Endothelial cell of umbilical vein (primary cell): ENCODE results near the gene GRIA1. TPM values are rescaled to one million over a fixed set of nuclear protein-coding genes. Genes with fewer than 3 reads are reported as not detected.

Experiments used
- BruUV-seq: library from RNA; stranded (reverse); fragments of 400-500 nt; replicated peaks from 2 replicates; lab custom pipeline; 2021; lab: Mats Ljungman, UMichigan
- CTCF ChIA-PET: fragments of 300-600, 350-600 bp; sonication (Branson Sonifier 250); formaldehyde crosslinking; loops from one replicate; lab custom pipeline; 2021; ENCODE audit warnings: antibody characterized with exemption, inconsistent platforms; lab: Charles Lee
- POLR2A ChIA-PET: fragments of 300-600, 350-600 bp; sonication (Branson Sonifier 250); formaldehyde crosslinking; loops from one replicate; lab custom pipeline; 2021; ENCODE audit warnings: antibody characterized with exemption, inconsistent platforms; lab: Charles Lee
- DNase-seq: peaks from one replicate; pipeline ENCODE4 v3.0.0-alpha.2; 2011; ENCODE audit warnings: low read depth, low spot score
- FAIRE-seq: peaks from 2 replicates; lab custom pipeline; 2011; peaks lifted over from hg19 to GRCh38; lab: Jason Lieb, UNC
- H2AFZ ChIP-seq: 2 replicates; pipeline ENCODE4 v1.6.0; 2012; ENCODE audit warnings: low read depth, low read length, control low read depth, inconsistent platforms
- H3K27ac ChIP-seq: 2 replicates; pipeline ENCODE4 v1.5.1; 2011; ENCODE audit warnings: low read depth, mild to moderate bottlenecking, control low read depth, low read length, moderate library complexity; ENCODE audit not compliant: insufficient read depth
- H3K27me3 ChIP-seq, 2 experiments: 2 replicates each; pipeline versions ENCODE4 v1.6.0 to v1.6.1; 2011; ENCODE audit warnings: low read length in 2 of 2, mixed read lengths in 1 of 2; ENCODE audit not compliant: control insufficient read depth in 2 of 2, insufficient read depth in 2 of 2
- H3K36me3 ChIP-seq, 2 experiments: 2 replicates in 1 of 2; 3 replicates in 1 of 2; pipeline ENCODE4 v1.5.1; 2011; ENCODE audit warnings: low read length in 2 of 2, mild to moderate bottlenecking in 1 of 2, moderate library complexity in 1 of 2; ENCODE audit not compliant: control insufficient read depth in 2 of 2, insufficient read depth in 2 of 2; ENCODE audit errors: extremely low read depth in 1 of 2
- H3K4me1 ChIP-seq: 3 replicates; pipeline ENCODE4 v1.5.1; 2011; ENCODE audit warnings: mild to moderate bottlenecking, low read length; ENCODE audit not compliant: control insufficient read depth, insufficient read depth; ENCODE audit errors: extremely low read depth
- H3K4me2 ChIP-seq: 2 replicates; pipeline ENCODE4 v1.6.1; 2011; ENCODE audit warnings: low read length, control low read depth, mixed read lengths; ENCODE audit not compliant: insufficient read depth
- H3K4me3 ChIP-seq, 3 experiments: fragments of 200-600 bp in 1 of 3; sonication (generic), shearing (Covaris generic) in 1 of 3; replicated peaks in 1 of 3; 2 replicates each; pipeline ENCODE4 v1.5.1; 2011 to 2016; ENCODE audit warnings: control low read depth in 3 of 3, low read length in 3 of 3, mild to moderate bottlenecking in 2 of 3, inconsistent platforms in 1 of 3, low read depth in 1 of 3, moderate library complexity in 1 of 3; ENCODE audit not compliant: insufficient read depth in 1 of 3
- H3K79me2 ChIP-seq: 2 replicates; pipeline ENCODE4 v1.6.0; 2012; ENCODE audit warnings: low read length, inconsistent platforms; ENCODE audit not compliant: control insufficient read depth, insufficient read depth
- H3K9ac ChIP-seq: replicated peaks from 2 replicates; pipeline ENCODE3; 2011; ENCODE audit warnings: low read length, control low read depth; ENCODE audit not compliant: insufficient read depth; ENCODE audit errors: extremely low read depth
- H3K9me1 ChIP-seq: replicated peaks from 3 replicates; pipeline ENCODE4 v1.6.0; 2011; ENCODE audit warnings: mild to moderate bottlenecking, low read length; ENCODE audit not compliant: control insufficient read depth, insufficient read depth; ENCODE audit errors: extremely low read depth
- H3K9me3 ChIP-seq: replicated peaks from 2 replicates; pipeline ENCODE4 v1.5.1; 2012; ENCODE audit warnings: low read length, inconsistent platforms; ENCODE audit not compliant: control insufficient read depth, insufficient read depth
- H4K20me1 ChIP-seq: replicated peaks from 2 replicates; pipeline ENCODE3; 2011; ENCODE audit warnings: mild to moderate bottlenecking, low read length; ENCODE audit not compliant: control insufficient read depth, insufficient read depth; ENCODE audit errors: extremely low read depth
- CTCF ChIP-seq, 2 donors: IDR thresholded peaks; 1 replicate in 1 of 2; 2 replicates in 1 of 2; pipeline ENCODE4 v1.5.1; 2011; ENCODE audit warnings: low read length in 2 of 2, mild to moderate bottlenecking in 2 of 2, moderate library complexity in 2 of 2, control low read depth in 1 of 2, inconsistent platforms in 1 of 2, low read depth in 1 of 2; ENCODE audit not compliant: insufficient read depth in 1 of 2; ENCODE audit errors: extremely low read depth in 1 of 2
- EZH2 ChIP-seq: IDR thresholded peaks from 2 replicates; pipeline ENCODE4 v1.6.1; 2012; ENCODE audit warnings: borderline replicate concordance, low read depth, mild to moderate bottlenecking, moderate library complexity, low read length, inconsistent platforms; ENCODE audit not compliant: severe bottlenecking
- FOS ChIP-seq: IDR thresholded peaks from 2 replicates; pipeline ENCODE4 v1.6.1; 2011; ENCODE audit warnings: mild to moderate bottlenecking, low read length, moderate library complexity, borderline replicate concordance; ENCODE audit not compliant: insufficient read depth
- GATA2 ChIP-seq: IDR thresholded peaks from 2 replicates; pipeline ENCODE4 v1.7.0; 2011; ENCODE audit warnings: low read depth, mild to moderate bottlenecking, moderate library complexity, mixed read lengths, low read length; ENCODE audit not compliant: insufficient read length, insufficient read depth
- JUN ChIP-seq: IDR thresholded peaks from 2 replicates; pipeline ENCODE4 v1.6.1; 2011; ENCODE audit warnings: borderline replicate concordance, low read depth; ENCODE audit not compliant: insufficient read length, insufficient read depth
- MAX ChIP-seq: IDR thresholded peaks from 2 replicates; pipeline ENCODE4 v1.6.1; 2011; ENCODE audit not compliant: insufficient read depth, insufficient read length
- MYC ChIP-seq: IDR thresholded peaks from one replicate; pipeline ENCODE4 v1.6.1; 2011; ENCODE audit warnings: mild to moderate bottlenecking, low read depth, low read length
- POLR2A ChIP-seq: IDR thresholded peaks from 2 replicates; pipeline ENCODE4 v1.6.1; 2012; ENCODE audit warnings: low read depth, mild to moderate bottlenecking, control low read depth, low read length
- POLR2AphosphoS5 ChIP-seq: IDR thresholded peaks from 2 replicates; pipeline ENCODE4 v1.6.1; 2012; ENCODE audit warnings: low read depth, mild to moderate bottlenecking, control low read depth, low read length, moderate library complexity; ENCODE audit not compliant: insufficient read depth
- dilution Hi-C: fragments of 300-500 bp; cut with MboI; formaldehyde crosslinking; loops from one replicate; pipeline ENCODE4 v1.15.0; 2019; ENCODE audit warnings: low sequenced_read_pairs; ENCODE audit not compliant: extremely low pct_ligation_motif_present
- intact Hi-C: fragments of 100-400 bp; cut with micrococcal nuclease; formaldehyde crosslinking; loops from one replicate; pipeline ENCODE4 v1.10.0; 2022
- polyA plus RNA-seq, 4 experiments: library from polyadenylated mRNA; depleted of rRNA in 3 of 4; stranded (reverse) in 3 of 4; unstranded in 1 of 4; fragments of >200 nt; gene quantifications; 2 replicates each; pipeline versions ENCODE4 v1.2.1 to v1.2.3, GENCODE V29; 2011 to 2012; ENCODE audit warnings: missing spikeins in 1 of 4
- total RNA-seq: library from RNA; stranded (reverse); gene quantifications from 2 replicates; pipeline ENCODE4 v1.2.3, GENCODE V29; 2021

GRIA1 gene
- total and polyA plus RNA-seq, 2 donors (not counting 3 experiments of a cell fraction or from before 2014, with no cell fraction given), result not detected

- TF ChIP-seq POLR2A (no peak), FOS (no peak), GATA2 (no peak), CTCF (IDR thresholded peaks at IDR 0.05; ENCODE audit: extremely low read depth in 1 of 2, insufficient read depth in 1 of 2, low read depth in 1 of 2, low read length in 2 of 2) (no peak), MAX (no peak), POLR2AphosphoS5 (no peak), JUN (no peak), MYC (no peak), EZH2 (no peak)
- Histone ChIP-seq H3K4me1 (no peaks in the 10 kb centered on the region), H3K9me1 (no peaks in the 10 kb centered on the region), H3K27ac (no peak overlapping the region), H3K9ac (no peak overlapping the region), H2AFZ (no peak overlapping the region), H3K9me3 (no peaks in the 10 kb centered on the region), H3K79me2 (no peaks in the 10 kb centered on the region), H4K20me1 (no peaks in the 10 kb centered on the region), H3K4me3 (no peak overlapping the region), H3K36me3 (no peaks in the 10 kb centered on the region), H3K4me2 (no peak overlapping the region), H3K27me3 (no peaks in the 10 kb centered on the region)
- FAIRE-seq, result no peak
- DNase-seq, result no peak
- ChIA-PET CTCF (no interaction called here), POLR2A (no interaction called here)
- intact Hi-C loops (loop anchor here (10.0 kb wide), 1 partner anchor 185 kb away; no protein-coding TSS in a partner anchor), dilution Hi-C loops (no loop called here)
- no TSS peak for BruUV-seq
Observed at GRCh38 chr5:153779836-153780235, 289.4 kb downstream of the GRIA1 start.
